Smooth muscle cell (in vitro differentiated cells): ENCODE measurements around the gene TMC8. TPM values are rescaled to one million over a fixed set of nuclear protein-coding genes. Genes with fewer than 3 reads are reported as not detected.

Experiments used
- DNase-seq: peaks from one replicate; lab custom pipeline; 2025; ENCODE audit not compliant: unreplicated experiment; lab: John Stamatoyannopoulos, UW
- H2AFZ ChIP-seq: fragments of 200-600 bp; sonication (generic); 2 replicates; pipeline ENCODE4 v1.6.0; 2016; ENCODE audit warnings: antibody characterized with exemption, low read depth, mild to moderate bottlenecking
- H3F3A ChIP-seq: fragments of 200-600 bp; sonication (generic); 2 replicates; pipeline ENCODE4 v1.6.0; 2017; ENCODE audit warnings: antibody characterized with exemption, low read depth
- H3K27ac ChIP-seq: fragments of 200-600 bp; sonication (generic); 2 replicates; pipeline ENCODE4 v1.5.1; 2016; ENCODE audit warnings: low read depth, mild to moderate bottlenecking
- H3K27me3 ChIP-seq: fragments of 200-600 bp; sonication (generic); 2 replicates; pipeline ENCODE4 v1.6.1; 2016; ENCODE audit warnings: low read depth, mild to moderate bottlenecking
- H3K36me3 ChIP-seq: fragments of 200-600 bp; sonication (generic); 2 replicates; pipeline ENCODE4 v1.5.1; 2016; ENCODE audit warnings: low read depth
- H3K4me1 ChIP-seq: fragments of 200-600 bp; sonication (generic); 2 replicates; pipeline ENCODE4 v1.5.1; 2016; ENCODE audit warnings: low read depth
- H3K4me2 ChIP-seq: fragments of 200-600 bp; sonication (generic); 2 replicates; pipeline ENCODE4 v1.6.0; 2016; ENCODE audit warnings: mild to moderate bottlenecking
- H3K4me3 ChIP-seq: fragments of 200-600 bp; sonication (generic); 2 replicates; pipeline ENCODE4 v1.5.1; 2016; ENCODE audit warnings: mild to moderate bottlenecking
- H3K79me2 ChIP-seq: fragments of 200-600 bp; sonication (generic); 2 replicates; pipeline ENCODE4 v1.6.0; 2016; ENCODE audit warnings: low read depth, mild to moderate bottlenecking
- H3K9ac ChIP-seq: fragments of 200-600 bp; sonication (generic); 2 replicates; pipeline ENCODE4 v1.6.0; 2016; ENCODE audit warnings: low read depth
- H3K9me3 ChIP-seq: fragments of 200-600 bp; sonication (generic); replicated peaks from 2 replicates; pipeline ENCODE4 v1.5.1; 2016; ENCODE audit warnings: low read depth
- H4K20me1 ChIP-seq: fragments of 200-600 bp; sonication (generic); 2 replicates; pipeline ENCODE4 v1.6.0; 2016; ENCODE audit warnings: low read depth
- CTCF ChIP-seq: fragments of 200-600 bp; sonication (generic); IDR thresholded peaks from 2 replicates; pipeline ENCODE4 v1.5.1; 2017; ENCODE audit warnings: borderline replicate concordance, mild to moderate bottlenecking, antibody characterized with exemption; ENCODE audit not compliant: insufficient read depth, poor library complexity, severe bottlenecking
- WGBS: methylation state at CpG from one replicate; pipeline ENCODE4 v1.1.7; 2016; ENCODE audit warnings: low lambda C conversion rate; 5-methylcytosine and 5-hydroxymethylcytosine counted together
- polyA plus RNA-seq: library from polyadenylated mRNA; unstranded; fragments of >200 nt; fragmentation: Nextera tagmentation; extraction: Ambion mirVana; gene quantifications from 2 replicates; pipeline ENCODE4 v1.2.1, GENCODE V29; 2016
- total RNA-seq: library from RNA; depleted of rRNA; stranded (reverse); fragments of >200 nt; gene quantifications from 2 replicates; pipeline ENCODE4 v1.2.3, GENCODE V29; 2014

Gene TMC8
- total and polyA plus RNA-seq, 2 experiments from 2014 or later: 0.27 to 0.38 TPM

- Histone ChIP-seq H3K9ac (no peak overlapping the region), H3K79me2 (no peaks in the 10 kb centered on the region), H3F3A (no peaks in the 10 kb centered on the region), H3K27me3 (no peaks in the 10 kb centered on the region), H3K4me1 (no peaks in the 10 kb centered on the region), H3K9me3 (no peaks in the 10 kb centered on the region), H3K4me3 (no peak overlapping the region), H3K4me2 (no peak overlapping the region), H4K20me1 (no peaks in the 10 kb centered on the region), H2AFZ (peak overlapping the region; percentile 12), H3K27ac (no peak overlapping the region), H3K36me3 (no peaks in the 10 kb centered on the region)
- WGBS: 86% methylated on average over 11 of the region's 11 CpGs
- peak; percentile 12 for DNase-seq
- TF ChIP-seq CTCF: no peak
These were observed 13.7 kb downstream of the TMC8 start for GRCh38 chr17:78144147-78144719.

GRCh38 chr17:78144736-78145641 is 14.4 kb downstream of the TMC8 start:
- H3K9me3 ChIP-seq: no peaks in the 10 kb centered on the region
- H3K27me3 ChIP-seq: no peaks in the 10 kb centered on the region
- H2AFZ ChIP-seq: no peak overlapping the region
- WGBS: 89% methylated on average over 15 of the region's 18 CpGs
- no peak for TF ChIP-seq CTCF
- H3K4me3 ChIP-seq: no peak overlapping the region
- DNase-seq: no peak
- no peaks in the 10 kb centered on the region for H4K20me1 ChIP-seq
- no peak overlapping the region for H3K27ac ChIP-seq
- H3K9ac ChIP-seq: no peak overlapping the region
- no peaks in the 10 kb centered on the region for H3K36me3 ChIP-seq
- H3K4me1 ChIP-seq: no peaks in the 10 kb centered on the region
- H3F3A ChIP-seq: no peaks in the 10 kb centered on the region
- H3K4me2 ChIP-seq: no peak overlapping the region
- H3K79me2 ChIP-seq: no peaks in the 10 kb centered on the region

- no peaks in the 10 kb centered on the region for H3F3A ChIP-seq
- no peak overlapping the region for H3K9ac ChIP-seq
- H3K27ac ChIP-seq: no peak overlapping the region
- no peaks in the 10 kb centered on the region for H3K36me3 ChIP-seq
- no peaks in the 10 kb centered on the region for H3K4me1 ChIP-seq
- no peaks in the 10 kb centered on the region for H4K20me1 ChIP-seq
- DNase-seq: no peak
- H3K4me3 ChIP-seq: no peak overlapping the region
- H3K9me3 ChIP-seq: no peaks in the 10 kb centered on the region
- no peak overlapping the region for H3K4me2 ChIP-seq
- no peaks in the 10 kb centered on the region for H3K27me3 ChIP-seq
- no peak overlapping the region for H2AFZ ChIP-seq
- H3K79me2 ChIP-seq: no peaks in the 10 kb centered on the region
- WGBS: 100% methylated on average over 7 of the region's 7 CpGs
- TF ChIP-seq CTCF: no peak
These were observed 15.9 kb downstream of the TMC8 start for GRCh38 chr17:78146471-78146869.

GRCh38 chr17:78146881-78147280 is 16.3 kb downstream of the TMC8 start:
- Histone ChIP-seq H3K9ac (no peak overlapping the region), H3K27me3 (no peaks in the 10 kb centered on the region), H3K4me2 (no peak overlapping the region), H3K36me3 (no peaks in the 10 kb centered on the region), H3K4me3 (no peak overlapping the region), H4K20me1 (no peaks in the 10 kb centered on the region), H3K9me3 (no peaks in the 10 kb centered on the region), H3K79me2 (no peaks in the 10 kb centered on the region), H3F3A (no peaks in the 10 kb centered on the region), H3K4me1 (no peaks in the 10 kb centered on the region), H3K27ac (no peak overlapping the region), H2AFZ (no peak overlapping the region)
- no peak for TF ChIP-seq CTCF
- DNase-seq: no peak
- 95% methylated on average over 6 of the region's 6 CpGs for WGBS
